ENCODE results near the gene TCERG1L.
A peak's percentile ranks its signal among the peaks of the same experiment; 100 is the strongest.

The TCERG1L gene

DNA sequence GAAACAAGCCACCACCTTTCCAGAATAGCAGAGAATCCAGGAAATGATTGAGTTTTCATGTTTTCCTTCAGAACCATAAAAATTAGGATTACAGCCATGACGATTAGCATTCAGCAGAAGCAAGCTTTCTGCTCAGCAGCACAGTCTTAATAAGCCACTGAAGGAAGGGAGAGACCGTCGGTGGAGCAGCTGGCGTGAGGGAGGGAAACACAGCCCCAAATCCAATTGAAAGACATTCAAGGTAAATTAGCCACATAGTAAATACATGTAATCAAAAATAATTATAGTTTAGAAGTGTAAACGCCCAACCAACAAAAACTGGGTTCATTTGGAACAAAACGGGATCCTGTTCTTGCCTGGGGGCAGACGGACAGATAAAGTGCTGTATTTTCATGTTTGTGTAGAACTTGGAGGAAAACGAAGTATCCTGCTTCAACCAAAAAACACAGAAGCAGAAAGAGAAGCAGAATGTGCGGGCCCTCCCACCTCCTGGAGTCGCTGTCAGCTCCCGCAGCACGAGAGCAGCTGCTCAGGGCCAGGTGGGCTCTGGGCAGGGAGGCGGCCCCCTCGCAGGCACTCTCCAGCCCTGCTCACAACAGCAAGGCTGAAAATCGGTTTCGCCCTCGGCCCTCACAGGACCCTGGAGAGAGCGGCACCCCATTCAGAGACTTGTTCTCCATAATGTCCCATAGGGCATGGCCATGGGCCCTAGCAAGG is 84.9 kb downstream of the TCERG1L start:
- no peaks in the 10 kb centered on the region for H4K20me1 ChIP-seq
- no peak overlapping the region for H3K4me3 ChIP-seq
- peaks cover 19 to 94% (median 92%) of the 10 kb centered on the region in 10 experiments for H3K4me1 ChIP-seq
- 0 out of 22 replicates have a peak, but pooled peaks cover 0 to 14% (median 0%) of the 10 kb centered on the region in 11 experiments for H3K36me3 ChIP-seq
- H3K27me3 ChIP-seq: peaks cover 0 to 52% (median 0%) of the 10 kb centered on the region in 11 experiments; a peak in 6 of 22 replicates
- H3K9me3 ChIP-seq (replicated peaks in 1 of 11): peaks cover 0 to 20% (median 6%) of the 10 kb centered on the region in 11 experiments; a peak in 13 of 22 replicates
- peak overlapping the region in 1 of 11 experiments; percentile 44; a peak in 1 of 22 replicates for H3K9ac ChIP-seq
- H3K27ac ChIP-seq: peak overlapping the region in 5 of 11 experiments; percentile 31 to 80 (median 49); a peak in 7 of 22 replicates
- TF ChIP-seq Cebpa-rat (IDR thresholded peaks at IDR 0.05): no peak
- peak overlapping the region in 9 of 11 experiments; percentile 1 to 98 (median 88); a peak in 18 of 22 replicates for H3K4me2 ChIP-seq

DNA sequence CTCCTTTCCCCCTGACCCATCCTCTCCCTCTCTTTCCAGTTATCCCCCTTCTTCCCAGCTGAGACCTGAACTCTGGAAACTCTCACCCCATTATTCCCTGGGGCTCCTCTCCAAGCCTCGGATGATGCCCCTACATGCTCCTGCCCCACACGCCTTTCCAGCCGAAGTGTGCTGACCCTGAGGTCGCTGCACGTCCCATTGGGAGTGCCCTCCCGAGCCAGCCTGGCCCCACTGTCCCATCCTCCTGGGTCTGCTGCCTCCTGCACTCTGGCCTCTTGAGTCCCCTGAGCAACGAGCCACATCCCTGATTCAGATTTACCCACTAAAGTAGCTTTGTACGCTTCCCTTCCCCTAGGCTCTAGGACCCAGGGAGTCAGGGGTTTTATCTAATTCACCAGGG is 87.4 kb downstream of the TCERG1L start:
- H3K27me3 ChIP-seq: peaks cover 0 to 40% (median 0%) of the 10 kb centered on the region in 11 experiments; a peak in 4 of 22 replicates
- TF ChIP-seq Cebpa-rat (IDR thresholded peaks at IDR 0.05): no peak
- H3K4me3 ChIP-seq: no peak overlapping the region

DNA sequence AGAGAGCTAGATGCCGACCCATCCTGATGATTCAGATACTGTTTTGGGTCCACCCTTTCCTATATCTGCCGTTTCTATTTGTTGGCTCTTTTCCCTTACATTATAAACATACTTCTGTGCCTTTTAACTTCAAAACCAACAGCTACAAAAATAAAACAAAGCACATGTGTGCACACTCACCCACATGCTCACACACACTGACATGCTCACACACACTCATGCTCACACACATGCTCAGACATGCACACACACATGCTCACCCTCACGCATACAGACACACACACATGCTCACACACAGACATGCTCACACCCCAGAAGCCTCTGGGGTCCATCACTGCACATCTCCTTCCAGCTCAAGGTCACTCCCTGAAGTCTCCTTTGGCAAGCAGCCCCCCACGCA is 88.1 kb downstream of the TCERG1L start:
- peaks cover 34 to 98% (median 97%) of the 10 kb centered on the region in 10 experiments for H3K4me1 ChIP-seq
- no peak overlapping the region for H3K4me3 ChIP-seq
- H4K20me1 ChIP-seq: no peaks in the 10 kb centered on the region
- H3K36me3 ChIP-seq: 0 out of 22 replicates have a peak, but pooled peaks cover 0 to 14% (median 0%) of the 10 kb centered on the region in 11 experiments
- TF ChIP-seq Cebpa-rat (IDR thresholded peaks at IDR 0.05): no peak
- H3K27ac ChIP-seq: peak overlapping the region in 8 of 11 experiments; percentile 76 to 96 (median 88); a peak in 15 of 22 replicates
- H3K9me3 ChIP-seq (replicated peaks in 1 of 11): peaks cover 0 to 13% (median 0%) of the 10 kb centered on the region in 11 experiments; a peak in 2 of 22 replicates
- H3K4me2 ChIP-seq: peak overlapping the region; percentile 76 to 98 (median 94)
- peak overlapping the region in 7 of 11 experiments; percentile 65 to 81 (median 75); a peak in 12 of 22 replicates for H3K9ac ChIP-seq
- H3K27me3 ChIP-seq: peaks cover 0 to 38% (median 0%) of the 10 kb centered on the region in 11 experiments; a peak in 4 of 22 replicates

More for the DNA sequence above, 87.4 kb downstream of the TCERG1L start:
- Histone ChIP-seq H3K36me3 (0 out of 22 replicates have a peak, but pooled peaks cover 0 to 14% (median 0%) of the 10 kb centered on the region in 11 experiments), H4K20me1 (no peaks in the 10 kb centered on the region), H3K27ac (peak overlapping the region in 7 of 11 experiments; percentile 9 to 96 (median 89); a peak in 14 of 22 replicates), H3K9ac (peak overlapping the region in 6 of 11 experiments; percentile 4 to 81 (median 77); a peak in 10 of 22 replicates), H3K4me2 (peak overlapping the region; percentile 76 to 98 (median 94); a peak in 21 of 22 replicates), H3K9me3 (replicated peaks in 1 of 11) (peaks cover 0 to 16% (median 3%) of the 10 kb centered on the region in 11 experiments; a peak in 13 of 22 replicates), H3K4me1 (peaks cover 34 to 94% (median 93%) of the 10 kb centered on the region in 10 experiments)

DNA sequence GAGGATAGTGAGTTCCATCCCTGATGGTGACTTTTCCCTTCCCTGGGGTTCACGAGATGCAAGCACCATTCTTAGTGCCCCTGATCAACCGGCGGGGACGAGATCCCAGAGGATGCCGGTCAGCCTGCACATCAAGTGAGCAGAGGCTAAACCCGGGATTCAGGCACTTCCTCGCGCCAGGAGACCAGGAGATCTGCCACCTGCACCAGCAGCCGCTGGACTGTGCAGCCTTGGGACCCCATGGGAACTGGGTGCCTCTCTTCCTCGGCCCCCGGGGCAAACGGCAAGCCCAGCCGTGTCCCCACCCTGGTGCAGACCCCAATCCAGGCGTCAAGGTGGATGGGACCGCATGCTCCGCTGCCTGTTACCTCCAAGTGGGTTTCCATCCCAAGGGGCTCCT is 88.5 kb downstream of the TCERG1L start:
- peak overlapping the region; percentile 76 to 98 (median 94) for H3K4me2 ChIP-seq
- peaks cover 34 to 100% (median 100%) of the 10 kb centered on the region in 10 experiments for H3K4me1 ChIP-seq
- H3K27ac ChIP-seq: peak overlapping the region in 10 of 11 experiments; percentile 18 to 96 (median 86); a peak in 17 of 22 replicates
- peaks cover 0 to 38% (median 0%) of the 10 kb centered on the region in 11 experiments; a peak in 4 of 22 replicates for H3K27me3 ChIP-seq
- 0 out of 22 replicates have a peak, but pooled peaks cover 0 to 14% (median 0%) of the 10 kb centered on the region in 11 experiments for H3K36me3 ChIP-seq
- no peak for TF ChIP-seq Cebpa-rat (IDR thresholded peaks at IDR 0.05)
- peak overlapping the region in 9 of 11 experiments; percentile 3 to 81 (median 72); a peak in 16 of 22 replicates for H3K9ac ChIP-seq
- peak overlapping the region in 5 of 10 experiments; percentile 12 to 53 (median 32); a peak in 4 of 20 replicates for H3K4me3 ChIP-seq
- no peaks in the 10 kb centered on the region for H4K20me1 ChIP-seq
- peaks cover 0 to 12% (median 0%) of the 10 kb centered on the region in 11 experiments; a peak in 2 of 22 replicates for H3K9me3 ChIP-seq (replicated peaks in 1 of 11)

DNA sequence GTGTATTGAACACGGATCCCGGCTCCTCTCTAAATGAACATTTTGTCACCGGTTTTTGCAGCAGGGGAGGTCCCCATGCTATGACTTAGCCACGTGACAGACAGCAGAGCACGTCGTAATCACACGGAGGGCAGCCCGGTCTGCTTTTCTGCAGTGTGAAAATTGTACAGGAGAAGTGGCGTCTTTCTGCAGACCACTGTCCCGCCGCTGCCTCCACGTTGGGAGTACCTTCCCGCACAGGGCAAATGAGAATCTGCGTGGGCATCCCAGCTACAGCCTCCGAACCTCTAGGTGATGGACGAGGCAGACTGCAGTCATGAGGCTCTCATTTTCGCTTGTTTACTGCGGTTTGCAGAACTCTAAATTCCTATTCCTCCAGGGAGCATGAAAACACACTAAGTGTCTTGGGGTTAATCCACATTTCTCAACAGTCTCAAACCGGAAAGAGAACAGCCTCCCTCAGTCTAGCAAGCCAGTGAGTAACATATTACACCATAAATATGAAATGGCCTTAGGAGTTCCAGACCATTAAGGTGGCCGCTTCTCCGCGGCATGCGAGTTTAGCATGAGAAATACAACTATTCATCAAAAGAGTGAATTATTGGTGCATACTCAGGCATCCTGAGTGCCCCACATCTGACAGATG is 89.8 kb downstream of the TCERG1L start:
- peak overlapping the region in 10 of 11 experiments; percentile 18 to 96 (median 86); a peak in 18 of 22 replicates for H3K27ac ChIP-seq
- H3K27me3 ChIP-seq: peaks cover 0 to 38% (median 0%) of the 10 kb centered on the region in 11 experiments; a peak in 4 of 22 replicates
- no peaks in the 10 kb centered on the region for H4K20me1 ChIP-seq
- H3K4me2 ChIP-seq: peak overlapping the region; percentile 76 to 98 (median 94)
- H3K36me3 ChIP-seq: 0 out of 22 replicates have a peak, but pooled peaks cover 0 to 7% (median 0%) of the 10 kb centered on the region in 11 experiments
- H3K4me1 ChIP-seq: peaks cover 34 to 100% (median 100%) of the 10 kb centered on the region in 10 experiments
- peak overlapping the region in 10 of 11 experiments; percentile 3 to 81 (median 70); a peak in 18 of 22 replicates for H3K9ac ChIP-seq
- TF ChIP-seq Cebpa-rat (IDR thresholded peaks at IDR 0.05): peak in 8 of 11 experiments; percentile 56 to 88 (median 68); a peak in 15 of 22 replicates
- H3K9me3 ChIP-seq (replicated peaks in 1 of 11): no peaks in the 10 kb centered on the region
- H3K4me3 ChIP-seq: peak overlapping the region; percentile 1 to 53 (median 30); a peak in 16 of 20 replicates

DNA sequence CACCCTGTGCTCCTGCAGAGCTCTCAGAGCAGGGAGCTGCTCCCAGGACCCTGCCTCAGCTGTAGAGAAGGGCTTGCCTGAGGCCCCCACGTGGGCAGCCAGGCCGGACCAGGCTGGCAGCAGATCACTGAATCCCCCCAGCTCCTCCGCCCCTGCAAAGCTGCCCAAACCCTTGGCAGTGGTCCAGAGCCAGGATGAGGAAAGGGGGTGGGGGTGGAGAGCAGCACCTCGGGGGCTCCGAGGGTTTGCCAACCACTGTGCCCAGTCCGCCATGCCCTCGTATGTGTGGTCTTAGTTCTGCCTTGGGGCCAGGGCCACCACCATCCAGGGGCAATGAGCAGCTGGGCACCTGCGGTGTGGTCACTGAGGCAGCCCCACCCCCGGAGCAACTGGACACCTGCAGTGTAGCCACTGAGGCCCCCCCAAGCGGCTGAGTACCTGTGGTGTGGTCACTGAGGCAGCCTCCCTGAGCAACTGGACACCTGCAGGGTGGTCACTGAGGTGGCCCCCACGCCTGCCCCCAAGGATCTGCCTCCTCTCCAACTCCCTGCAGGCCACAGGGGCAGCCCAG is 90.8 kb downstream of the TCERG1L start:
- H3K27ac ChIP-seq: peak overlapping the region in 9 of 11 experiments; percentile 53 to 96 (median 87); a peak in 18 of 22 replicates
- TF ChIP-seq Cebpa-rat (IDR thresholded peaks at IDR 0.05): no peak
- peak overlapping the region in 8 of 11 experiments; percentile 54 to 81 (median 74); a peak in 15 of 22 replicates for H3K9ac ChIP-seq
- no peaks in the 10 kb centered on the region for H3K9me3 ChIP-seq (replicated peaks in 1 of 11)
- H3K4me1 ChIP-seq: peaks cover 34 to 100% (median 100%) of the 10 kb centered on the region in 10 experiments
- peak overlapping the region; percentile 76 to 98 (median 94) for H3K4me2 ChIP-seq
- 0 out of 22 replicates have a peak, but pooled peaks cover 0 to 6% (median 0%) of the 10 kb centered on the region in 11 experiments for H3K36me3 ChIP-seq
- H3K27me3 ChIP-seq: peaks cover 0 to 38% (median 0%) of the 10 kb centered on the region in 11 experiments; a peak in 4 of 22 replicates
- H3K4me3 ChIP-seq: peak overlapping the region in 4 of 10 experiments; percentile 1 to 23 (median 12); a peak in 5 of 20 replicates
- H4K20me1 ChIP-seq: no peaks in the 10 kb centered on the region

DNA sequence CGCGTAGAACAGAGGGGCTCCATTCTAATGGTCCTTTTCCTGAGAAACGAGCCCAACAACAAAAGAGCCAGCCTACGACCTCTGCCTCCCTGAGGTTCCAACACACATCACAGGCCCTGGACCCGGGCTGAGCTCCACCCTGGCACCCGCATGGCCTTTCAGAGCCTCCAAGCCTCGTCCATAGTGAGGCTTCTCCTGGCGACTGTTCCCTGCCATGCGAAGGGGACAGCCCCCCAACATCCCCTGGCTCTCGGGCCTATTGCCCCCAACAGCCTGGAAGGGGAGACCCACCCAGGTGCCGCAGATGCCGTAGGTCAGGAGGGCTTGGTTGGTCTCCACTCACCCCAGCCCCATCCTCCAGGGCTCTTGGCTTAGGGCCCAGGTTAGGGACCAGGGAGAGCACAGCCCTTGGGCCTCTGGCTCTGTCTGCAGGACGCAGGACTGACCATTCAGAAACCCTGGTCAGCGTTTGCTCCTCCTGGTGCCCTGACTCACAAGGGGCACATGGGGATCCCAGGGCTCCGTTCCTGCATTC is 91.5 kb downstream of the TCERG1L start:
- no peak for TF ChIP-seq Cebpa-rat (IDR thresholded peaks at IDR 0.05)
- Histone ChIP-seq H3K4me2 (peak overlapping the region in 10 of 11 experiments; percentile 78 to 98 (median 96); a peak in 19 of 22 replicates), H3K36me3 (0 out of 22 replicates have a peak, but pooled peaks cover 0 to 7% (median 0%) of the 10 kb centered on the region in 11 experiments), H3K4me3 (no peak overlapping the region; a peak in 1 of 20 replicates), H3K27ac (peak overlapping the region in 8 of 11 experiments; percentile 76 to 96 (median 88); a peak in 16 of 22 replicates), H3K4me1 (peaks cover 34 to 100% (median 100%) of the 10 kb centered on the region in 10 experiments), H4K20me1 (no peaks in the 10 kb centered on the region; a peak in 1 of 22 replicates), H3K27me3 (peaks cover 0 to 37% (median 0%) of the 10 kb centered on the region in 11 experiments; a peak in 4 of 22 replicates), H3K9me3 (replicated peaks in 1 of 11) (no peaks in the 10 kb centered on the region), H3K9ac (peak overlapping the region in 4 of 11 experiments; percentile 75 to 81 (median 79); a peak in 7 of 22 replicates)

Measured in BLaER1 treated with 17β-estradiol and CSF1 and Interleukin-3, amounts not matched to agents 10 nM and 100 nM (cell line).